ENCODE measurements around the gene MAPKAPK3. TPM values are rescaled to one million over a fixed set of nuclear protein-coding genes. Genes with fewer than 3 reads are reported as not detected.

MAPKAPK3 gene
- total and polyA plus RNA-seq, 2 of the 8 experiments (the other 6 are each of a cell fraction or from before 2014, with no cell fraction given) = 65.4 to 99.8 TPM

- H2AFZ ChIP-seq (ENCODE audit: low read length) = no peak within 1 kb of the TSS; the same call in 1 of the 2 replicates
- no peaks in the 10 kb centered on the region for H3K79me2 ChIP-seq (ENCODE audit: control insufficient read depth in 1 of 2, insufficient read depth in 2 of 2, low read length in 2 of 2)
- peak within 1 kb of the TSS; percentile 57 for H4K5ac ChIP-seq (ENCODE audit: insufficient read length, low read depth, low read length)
- peaks cover 15% of the 10 kb centered on the region; the same call in 1 of the 2 replicates for H3K23me2 ChIP-seq (ENCODE audit: low read depth, low read length)
- no peak within 1 kb of the TSS for H3K27ac ChIP-seq (ENCODE audit: low read depth, low read length)
- peaks cover 0 to 6% (median 4%) of the 10 kb centered on the region in 4 experiments; a peak in 5 of 7 replicates for H3K4me1 ChIP-seq (replicated peaks in 1 of 4; ENCODE audit: control insufficient read depth in 3 of 4, insufficient read depth in 4 of 4, low read length in 3 of 4)
- no peak within 1 kb of the TSS; the same call in 1 of the 2 replicates for H2BK12ac ChIP-seq (ENCODE audit: low read depth, low read length)
- H2BK5ac ChIP-seq (ENCODE audit: low read depth, low read length) = no peak within 1 kb of the TSS
- H2AK5ac ChIP-seq (ENCODE audit: low read depth, low read length) = no peak within 1 kb of the TSS; the same call in 1 of the 2 replicates
- peak within 1 kb of the TSS; percentile 78 to 88 for H3K4me2 ChIP-seq (ENCODE audit: insufficient read depth in 1 of 2, low read depth in 2 of 2, low read length in 2 of 2)
- H3K4me3 ChIP-seq (ENCODE audit: extremely low read depth in 1 of 4, insufficient read depth in 2 of 4, low read depth in 3 of 4, low read length in 4 of 4) = peak within 1 kb of the TSS; percentile 68 to 98 (median 77)
- peak within 1 kb of the TSS in 1 of 4 experiments; percentile 32; a peak in 4 of 7 replicates for H3K9ac ChIP-seq (replicated peaks in 1 of 4; ENCODE audit: extremely low read depth in 1 of 4, low read depth in 3 of 4, low read length in 3 of 4)
- no peak within 1 kb of the TSS for H3K14ac ChIP-seq (ENCODE audit: insufficient read length)
- no peak within 1 kb of the TSS for H3K56ac ChIP-seq (replicated peaks; ENCODE audit: insufficient read length, low read depth, low read length)
- no peak within 1 kb of the TSS for H2BK15ac ChIP-seq (ENCODE audit: low read length)
- H2BK20ac ChIP-seq (ENCODE audit: low read length) = no peak within 1 kb of the TSS
- H3K9me3 ChIP-seq (ENCODE audit: insufficient read depth in 2 of 2, low read depth in 1 of 2, low read length in 1 of 2) = no peaks in the 10 kb centered on the region
- peak within 1 kb of the TSS; percentile 73 for H4K8ac ChIP-seq (ENCODE audit: extremely low read depth, insufficient read depth, low read length)
- no peaks in the 10 kb centered on the region for H3K36me3 ChIP-seq (ENCODE audit: control insufficient read depth in 2 of 4, insufficient read depth in 4 of 4, low read length in 3 of 4)
- POLR2A ChIA-PET (ENCODE audit: partially characterized antibody) = interaction anchor here (0.8 to 3.4 kb wide), 5 partner anchors 8 to 25 kb away, joined by 3 to 12 read pairs (median 4); no protein-coding TSS in a partner anchor
- H3K27me3 ChIP-seq (replicated peaks in 1 of 4; ENCODE audit: control insufficient read depth in 3 of 4, extremely low read depth in 1 of 4, insufficient read depth in 3 of 4, low read length in 3 of 4) = peaks cover 0 to 13% (median 5%) of the 10 kb centered on the region in 4 experiments; a peak in 4 of 7 replicates
- no peak within 1 kb of the TSS for H3K23ac ChIP-seq (ENCODE audit: insufficient read length)
- FAIRE-seq (peak; percentile 32), DNase-seq (ENCODE audit: low read depth in 1 of 2, low spot score in 2 of 2) (peak; percentile 61 to 96)
- no peaks in the 10 kb centered on the region; the same call in 1 of the 2 replicates for H3K79me1 ChIP-seq (ENCODE audit: low read depth, low read length)
- 7% methylated on average over 50 of the region's 53 CpGs; no CpG with 5 or more reads in 1 of the 2 experiments for WGBS, 2 experiments (ENCODE audit: extremely low coverage in 1 of 2, insufficient coverage in 1 of 2, insufficient read length in 1 of 2, insufficient replicate concordance in 2 of 2, low coverage in 1 of 2, low lambda C conversion rate in 2 of 2, missing lambda C conversion rate in 1 of 2)
- peak within 1 kb of the TSS; percentile 80 for H4K91ac ChIP-seq (replicated peaks; ENCODE audit: insufficient read length, low read length)
- no peak within 1 kb of the TSS for H3K4ac ChIP-seq (replicated peaks; ENCODE audit: insufficient read length, low read depth, low read length)
- CTCF ChIA-PET (ENCODE audit: partially characterized antibody) = interaction anchor here (0.6 to 46.5 kb wide), 9 partner anchors 10 to 1426 kb away, joined by 3 to 863 read pairs (median 4); partner anchors contain the start of genes CISH and MAPKAPK3
- peak within 1 kb of the TSS; percentile 28 for H2BK120ac ChIP-seq (replicated peaks; ENCODE audit: low read depth, low read length)
- H3K18ac ChIP-seq (ENCODE audit: extremely low read depth, low read length) = peak within 1 kb of the TSS; percentile 71
- H4K20me1 ChIP-seq (replicated peaks in 1 of 2; ENCODE audit: control insufficient read depth in 1 of 2, insufficient read depth in 2 of 2, low read length in 2 of 2) = no peaks in the 10 kb centered on the region
- TF ChIP-seq BACH1 (IDR thresholded peaks at IDR 0.05; ENCODE audit: low read length) = no peak
- TF ChIP-seq TEAD4 (IDR thresholded peaks at IDR 0.05; ENCODE audit: low read depth, low read length) = no peak
- no peak for TF ChIP-seq CBX5 (IDR thresholded peaks at IDR 0.05; ENCODE audit: low read depth, low read length)
- no peak for TF ChIP-seq SP4 (IDR thresholded peaks at IDR 0.05; ENCODE audit: low read length)
- TF ChIP-seq HDAC2 (IDR thresholded peaks at IDR 0.05; ENCODE audit: borderline replicate concordance in 1 of 2, low read depth in 2 of 2, low read length in 2 of 2) = peak in 1 of 2 experiments; percentile 92; a peak in 1 of 4 replicates
- no peak for TF ChIP-seq RFX5 (IDR thresholded peaks at IDR 0.05; ENCODE audit: borderline replicate concordance, low read depth, low read length)
- no peak for TF ChIP-seq ATF3 (IDR thresholded peaks at IDR 0.05; ENCODE audit: insufficient read depth, low read depth, low read length)
- no peak for TF ChIP-seq SIX5 (IDR thresholded peaks at IDR 0.05; ENCODE audit: low read depth, low read length)
- TF ChIP-seq MAX (IDR thresholded peaks at IDR 0.05) = no peak
- TF ChIP-seq BCL11A (IDR thresholded peaks at IDR 0.05; ENCODE audit: low read depth in 2 of 2, low read length in 2 of 2) = no peak
- TF ChIP-seq YY1 (IDR thresholded peaks at IDR 0.05; ENCODE audit: low read depth, low read length) = no peak
Observed at GRCh38 chr3:50567386-50568167, 49.4 kb upstream of the MAPKAPK3 start, which contains the start of gene C3orf18. TSS of gene C3orf18 (minus strand) at chr3:50567747. CDS start at chr3:50565699, 2,048 bp downstream.
